HCT116 (cell line): ENCODE measurements around the gene TBXAS1. TPM values are rescaled to one million over a fixed set of nuclear protein-coding genes. Genes with fewer than 3 reads are reported as not detected.

ENCODE experiments used
- ATAC-seq: fragments of 200-7000 bp; cut with Tn5 transposase; 2 replicates; pipeline ENCODE4 v1.9.1; 2020; ENCODE audit warnings: mild to moderate bottlenecking, moderate library complexity
- BruUV-seq: library from RNA; stranded (reverse); fragments of 400-500 nt; replicated peaks from 2 replicates; lab custom pipeline; 2021; lab: Mats Ljungman, UMichigan
- CTCF ChIA-PET: fragments of 300-600 bp; sonication (Branson Sonifier 250); formaldehyde crosslinking; loops from one replicate; lab custom pipeline; 2021; ENCODE audit warnings: antibody characterized with exemption; lab: Charles Lee
- POLR2A ChIA-PET: fragments of 300-600, 350-600 bp; sonication (Branson Sonifier 250); formaldehyde crosslinking; loops from one replicate; lab custom pipeline; 2021; ENCODE audit warnings: antibody characterized with exemption; lab: Charles Lee
- RAD21 ChIA-PET, 2 experiments: fragments of 300-600 bp; sonication (Branson Sonifier 250); formaldehyde crosslinking; loops; one replicate each; lab custom pipeline; 2023; ENCODE audit warnings: low total read pairs in 2 of 2; ENCODE audit not compliant: uncharacterized antibody in 2 of 2, unreplicated experiment in 2 of 2, low non-redundant PET in 1 of 2; lab: Charles Lee
- DNase-seq: peaks from one replicate; pipeline ENCODE4 v3.0.0-alpha.2; 2010; ENCODE audit warnings: low read depth, low spot score
- H2AFZ ChIP-seq: fragments of 200-600 bp; shearing (Covaris generic), sonication (generic); 2 replicates; pipeline ENCODE4 v1.6.1; 2017; ENCODE audit warnings: low read depth, mixed run types, mixed read lengths, antibody characterized with exemption, low read length; ENCODE audit not compliant: poor library complexity, severe bottlenecking
- H3K27ac ChIP-seq: 2 replicates; pipeline ENCODE4 v1.5.1; 2012; ENCODE audit warnings: low read depth, low read length
- H3K27me3 ChIP-seq: fragments of 200-600 bp; sonication (generic); 2 replicates; pipeline ENCODE4 v1.6.1; 2016; ENCODE audit warnings: mixed run types, low read length, mixed read lengths; ENCODE audit not compliant: insufficient read depth
- H3K36me3 ChIP-seq, 2 experiments: fragments of 200-500 bp in 1 of 2; fragments of 200-600 bp in 1 of 2; sonication (Bioruptor generic) in 1 of 2; sonication (generic) in 1 of 2; 2 replicates each; pipeline versions ENCODE4 v1.5.1 to v1.6.1; 2014 to 2016; ENCODE audit warnings: low read length in 2 of 2, inconsistent platforms in 1 of 2, mixed read lengths in 1 of 2, mixed run types in 1 of 2; ENCODE audit not compliant: insufficient read depth in 2 of 2, control insufficient read depth in 1 of 2
- H3K4me1 ChIP-seq, 2 experiments: fragments of 200-600 bp in 1 of 2; sonication (generic) in 1 of 2; 2 replicates each; pipeline versions ENCODE4 v1.5.1 to v1.6.1; 2012 to 2017; ENCODE audit warnings: low read length in 2 of 2, inconsistent platforms in 1 of 2, mild to moderate bottlenecking in 1 of 2, mixed read lengths in 1 of 2, mixed run types in 1 of 2, moderate library complexity in 1 of 2; ENCODE audit not compliant: insufficient read depth in 2 of 2, control insufficient read depth in 1 of 2
- H3K4me2 ChIP-seq: fragments of 200-600 bp; sonication (generic); 2 replicates; pipeline ENCODE4 v1.6.1; 2017; ENCODE audit warnings: mixed run types, low read length, mixed read lengths
- H3K4me3 ChIP-seq, 2 experiments: fragments of 200-600 bp in 1 of 2; sonication (generic) in 1 of 2; replicated peaks in 1 of 2; 2 replicates each; pipeline ENCODE4 v1.5.1; 2011 to 2016; ENCODE audit warnings: low read length in 2 of 2, control low read depth in 1 of 2, low read depth in 1 of 2, mild to moderate bottlenecking in 1 of 2, mixed read lengths in 1 of 2, mixed run types in 1 of 2
- H3K79me2 ChIP-seq: fragments of 200-600 bp; sonication (generic); 2 replicates; pipeline ENCODE4 v1.6.1; 2017; ENCODE audit warnings: mild to moderate bottlenecking, mixed run types, low read length, moderate library complexity, mixed read lengths; ENCODE audit not compliant: insufficient read depth
- H3K9ac ChIP-seq: fragments of 200-600 bp; sonication (generic); 2 replicates; pipeline ENCODE4 v1.6.1; 2016; ENCODE audit warnings: low read length, mixed read lengths
- H3K9me2 ChIP-seq: fragments of 200-600 bp; sonication (generic), shearing (Covaris generic); 2 replicates; pipeline ENCODE4 v1.6.1; 2017; ENCODE audit warnings: mixed run types, mild to moderate bottlenecking, moderate library complexity; ENCODE audit not compliant: insufficient read depth
- H3K9me3 ChIP-seq, 2 experiments: fragments of 200-500 bp in 1 of 2; fragments of 200-600 bp in 1 of 2; sonication (Bioruptor generic) in 1 of 2; sonication (generic) in 1 of 2; 2 replicates each; pipeline ENCODE4 v1.6.1; 2014 to 2017; ENCODE audit warnings: low read length in 2 of 2, mixed read lengths in 2 of 2, inconsistent platforms in 1 of 2, low read depth in 1 of 2, mild to moderate bottlenecking in 1 of 2, mixed run types in 1 of 2, moderate library complexity in 1 of 2; ENCODE audit not compliant: control insufficient read depth in 1 of 2, insufficient read depth in 1 of 2
- H4K20me1 ChIP-seq: fragments of 200-600 bp; sonication (generic), shearing (Covaris generic); 2 replicates; pipeline ENCODE4 v1.6.1; 2017; ENCODE audit warnings: mixed run types, mild to moderate bottlenecking, moderate library complexity; ENCODE audit not compliant: insufficient read depth
- ATF3 ChIP-seq: IDR thresholded peaks from 2 replicates; pipeline ENCODE4 v1.6.1; 2012
- CBX3 ChIP-seq: IDR thresholded peaks from 2 replicates; pipeline ENCODE4 v1.6.1; 2012; ENCODE audit warnings: low read depth
- CEBPB ChIP-seq: IDR thresholded peaks from 2 replicates; pipeline ENCODE4 v1.6.1; 2012; ENCODE audit warnings: low read depth
- EGR1 ChIP-seq: IDR thresholded peaks from 2 replicates; pipeline ENCODE4 v1.6.1; 2012; ENCODE audit warnings: low read depth
- ELF1 ChIP-seq: IDR thresholded peaks from 2 replicates; pipeline ENCODE4 v1.6.1; 2012; ENCODE audit warnings: low read depth, borderline replicate concordance
- EZH2 ChIP-seq: fragments of 200-600 bp; sonication (generic); IDR thresholded peaks from 2 replicates; pipeline ENCODE4 v1.6.1; 2017; ENCODE audit warnings: antibody characterized with exemption, mixed run types
- FOSL1 ChIP-seq: IDR thresholded peaks from 2 replicates; pipeline ENCODE4 v1.6.1; 2012; ENCODE audit warnings: low read depth
- JUND ChIP-seq: IDR thresholded peaks from 2 replicates; pipeline ENCODE4 v1.6.1; 2012
- MAX ChIP-seq: IDR thresholded peaks from 2 replicates; pipeline ENCODE4 v1.6.1; 2012
- POLR2AphosphoS5 ChIP-seq: IDR thresholded peaks from 2 replicates; pipeline ENCODE4 v1.6.1; 2011; ENCODE audit warnings: mild to moderate bottlenecking, low read depth, low read length, moderate library complexity
- RAD21 ChIP-seq: IDR thresholded peaks from 2 replicates; pipeline ENCODE4 v1.6.1; 2012; ENCODE audit warnings: low read depth, mild to moderate bottlenecking
- REST ChIP-seq: IDR thresholded peaks from 2 replicates; pipeline ENCODE4 v1.6.1; 2012; ENCODE audit warnings: low read depth
- SIN3A ChIP-seq: IDR thresholded peaks from 2 replicates; pipeline ENCODE4 v1.6.1; 2012; ENCODE audit warnings: low read depth
- SP1 ChIP-seq: IDR thresholded peaks from 2 replicates; pipeline ENCODE4 v1.6.1; 2012; ENCODE audit warnings: low read depth
- SRF ChIP-seq: IDR thresholded peaks from 2 replicates; pipeline ENCODE4 v1.6.1; 2012; ENCODE audit warnings: low read depth
- TCF7L2 ChIP-seq: IDR thresholded peaks from 2 replicates; pipeline ENCODE4 v1.7.0; 2011; ENCODE audit warnings: borderline replicate concordance, inconsistent platforms; ENCODE audit not compliant: insufficient read depth, insufficient read length; ENCODE audit errors: extremely low read depth
- YY1 ChIP-seq: IDR thresholded peaks from 2 replicates; pipeline ENCODE4 v1.6.1; 2011; ENCODE audit warnings: low read length, low read depth, moderate library complexity, mild to moderate bottlenecking; ENCODE audit not compliant: insufficient replicate concordance; ENCODE audit errors: extremely low read depth
- ZFX ChIP-seq: fragments of 450-650 bp; IDR thresholded peaks from 2 replicates; pipeline ENCODE4 v1.6.1; 2017
- ZNF274 ChIP-seq: fragments of 200-500 bp; sonication (Bioruptor generic); IDR thresholded peaks from 2 replicates; pipeline ENCODE4 v1.6.1; 2014; ENCODE audit warnings: mild to moderate bottlenecking, low read depth, low read length, inconsistent platforms
- intact Hi-C: fragments of 100-400 bp; cut with micrococcal nuclease; formaldehyde crosslinking; loops from 2 replicates; pipeline ENCODE4 v1.10.0; 2022
- total RNA-seq: library from RNA; stranded (reverse); gene quantifications from one replicate; pipeline ENCODE4 v1.2.1, GENCODE V29; 2021; ENCODE audit not compliant: unreplicated experiment

Gene TBXAS1
- total RNA-seq, 1 experiment from 2014 or later: 1.4 TPM

- TF ChIP-seq TCF7L2: no peak
- TF ChIP-seq ZFX: no peak
Observed at GRCh38 chr7:140018125-140019043, 189.3 kb downstream of the TBXAS1 start (continued).

GRCh38 chr7:140019172-140019571 is 190.1 kb downstream of the TBXAS1 start:
- no peaks in the 10 kb centered on the region for H3K9me2 ChIP-seq
- RAD21 ChIA-PET: interaction anchor here in 1 of 2 experiments (1.3 kb wide), 1 partner anchor 519 kb away, joined by 3 read pairs; no protein-coding TSS in a partner anchor
- H3K4me2 ChIP-seq: no peak overlapping the region
- CTCF ChIA-PET: no interaction called here
- no peak overlapping the region for H3K9ac ChIP-seq
- H3K27me3 ChIP-seq: no peaks in the 10 kb centered on the region
- no peak overlapping the region for H3K27ac ChIP-seq
- no TSS peak for BruUV-seq
- intact Hi-C loops: no loop called here
- no peaks in the 10 kb centered on the region for H3K79me2 ChIP-seq
- no peaks in the 10 kb centered on the region for H4K20me1 ChIP-seq
- POLR2A ChIA-PET: interaction anchor here (0.6 kb wide), 1 partner anchor 25 kb away, joined by 4 read pairs; no protein-coding TSS in a partner anchor
- TF ChIP-seq ZNF274 (no peak), SP1 (no peak), ZFX (no peak), RAD21 (no peak), JUND (no peak), MAX (no peak), EZH2 (no peak), YY1 (no peak), CEBPB (no peak), ELF1 (no peak), SIN3A (no peak), CBX3 (no peak), REST (no peak), TCF7L2 (no peak), ATF3 (no peak), POLR2AphosphoS5 (no peak), EGR1 (no peak), FOSL1 (no peak), SRF (no peak)
- H3K4me3 ChIP-seq: no peak overlapping the region
- H3K36me3 ChIP-seq: no peaks in the 10 kb centered on the region
- H2AFZ ChIP-seq: no peak overlapping the region
- ATAC-seq (no peak), DNase-seq (no peak)
- H3K9me3 ChIP-seq: no peaks in the 10 kb centered on the region
- no peaks in the 10 kb centered on the region for H3K4me1 ChIP-seq
